Putamen (tissue), 1 donor: ENCODE data around the gene IRX1.

Source experiments
- DNase-seq: peaks from one replicate; pipeline ENCODE4 v3.0.0-alpha.2; 2016; ENCODE audit warnings: low spot score

Gene IRX1

DNA sequence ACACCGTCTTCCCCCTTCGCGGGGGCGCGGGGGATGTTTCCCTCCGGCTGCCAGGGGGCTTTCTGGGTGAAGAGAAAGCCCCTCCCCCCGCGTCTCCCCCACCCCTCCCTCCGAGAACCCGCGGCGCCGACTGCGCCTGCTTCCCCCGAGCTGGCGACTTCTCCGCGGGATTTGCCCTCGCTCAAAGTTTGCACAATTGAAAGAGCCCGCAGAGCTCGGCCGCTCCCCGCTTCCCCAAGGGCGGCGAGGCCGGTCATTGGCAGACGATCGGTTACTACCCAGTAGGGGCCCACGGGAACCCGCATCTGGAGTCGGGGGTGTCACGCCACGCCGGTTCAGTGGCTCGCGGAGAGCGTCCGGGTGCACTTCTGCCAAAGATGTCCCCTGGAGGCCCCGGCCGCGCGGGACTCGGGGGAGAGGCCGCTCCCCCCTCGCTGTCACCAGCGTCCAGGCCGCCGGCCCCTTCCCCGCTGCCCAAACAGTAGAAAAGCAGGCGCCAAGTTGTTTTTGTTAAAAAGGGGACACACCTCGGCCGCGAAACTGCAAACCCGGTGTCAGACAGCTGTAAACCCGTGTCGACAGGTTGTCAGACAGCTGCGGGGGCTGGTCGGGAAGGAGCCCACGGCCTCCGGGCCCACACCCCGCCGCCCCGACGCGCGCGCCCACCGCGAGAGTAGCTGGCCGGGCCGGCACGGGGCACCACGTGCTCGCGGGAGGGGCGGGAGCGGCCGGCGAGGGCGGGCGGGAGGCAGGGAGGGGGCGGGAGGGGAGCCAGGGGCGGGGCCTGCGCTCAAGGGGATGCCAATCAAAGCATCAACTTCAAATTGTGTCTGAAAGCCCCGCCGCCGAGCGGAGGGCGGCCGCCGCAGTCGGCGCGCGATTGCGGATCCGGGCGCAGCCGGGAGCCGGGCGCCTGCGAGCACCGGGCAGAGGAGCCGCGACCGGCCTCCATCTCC, at the start of gene IRX1:
Gene IRX1, plus strand, starts transcription at position 827 of the 956 bp plus-strand sequence. CDS start 274 bp downstream, outside the sequence.
- DNase-seq = no peak

DNA sequence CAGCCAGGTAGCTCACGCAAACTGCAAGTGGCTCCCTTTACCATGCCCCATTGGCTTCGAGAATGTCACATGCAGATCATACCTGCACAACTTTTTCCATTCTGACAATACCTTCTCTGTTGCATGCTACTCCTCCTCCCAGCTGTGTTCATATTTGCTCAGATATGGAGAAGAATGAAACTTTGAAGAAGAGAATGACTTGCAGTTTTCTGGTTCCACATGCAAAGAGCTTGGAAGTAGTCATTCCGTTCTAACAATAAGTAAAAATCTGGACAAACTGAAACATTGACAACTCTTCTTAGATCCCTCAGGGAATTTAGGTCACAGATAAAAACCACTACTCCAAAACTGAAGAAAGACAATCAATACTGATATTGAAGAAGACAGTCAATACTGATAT, 49.6 kb upstream of the IRX1 start:
- no peak for DNase-seq

DNA sequence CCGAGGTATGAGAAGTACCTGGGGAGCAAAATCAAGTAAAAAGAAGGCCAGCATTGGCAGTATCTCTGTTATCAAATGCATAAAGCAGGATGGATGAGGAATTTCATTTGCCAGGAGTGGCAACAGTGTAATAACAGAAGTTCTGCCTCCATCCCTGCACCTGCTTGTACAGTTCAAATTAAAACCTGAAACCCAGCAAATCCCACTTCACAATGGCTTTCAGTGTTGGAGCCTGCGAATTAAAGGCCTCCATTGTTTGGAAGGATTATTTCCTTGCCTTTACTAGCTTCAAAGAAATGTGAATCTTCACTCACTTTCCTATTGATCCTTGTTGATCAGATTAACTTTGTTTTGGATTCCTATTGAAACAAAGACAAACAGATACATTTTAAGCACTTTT, 31.5 kb upstream of the IRX1 start:
- DNase-seq = no peak

DNA sequence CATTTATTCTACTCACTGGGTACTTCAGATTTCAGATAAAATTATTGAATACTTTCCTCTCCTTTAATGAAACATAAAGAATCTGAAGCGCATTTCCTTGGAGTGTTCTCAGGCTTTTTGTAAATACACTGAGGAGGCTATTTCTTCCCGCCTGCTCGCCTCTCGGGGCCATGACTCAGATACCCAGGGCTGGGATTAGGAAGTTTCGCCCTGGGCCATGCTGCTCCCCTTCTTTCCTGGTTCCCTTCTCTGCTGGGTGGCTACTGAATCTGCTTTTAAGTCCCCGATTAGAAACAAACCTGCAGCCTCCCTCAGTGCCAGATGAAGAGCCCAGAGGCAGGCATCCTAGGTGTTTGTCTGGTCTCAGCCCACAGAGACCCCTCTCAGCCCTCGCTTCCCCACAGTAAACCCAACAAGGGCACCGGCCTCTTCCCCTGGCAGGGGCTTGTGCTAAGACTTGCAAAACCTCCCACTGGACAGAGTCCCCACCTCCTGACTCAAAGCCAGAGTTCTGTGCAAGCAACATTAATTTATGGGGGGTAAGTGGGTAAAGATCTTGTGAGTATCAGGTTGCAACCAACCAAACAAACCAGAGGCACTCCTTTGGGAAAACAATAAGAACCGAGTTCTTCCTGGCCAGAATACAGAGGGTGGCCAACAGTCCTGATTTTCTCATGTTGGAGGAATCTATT, 30.7 kb upstream of the IRX1 start:
- DNase-seq = no peak

DNA sequence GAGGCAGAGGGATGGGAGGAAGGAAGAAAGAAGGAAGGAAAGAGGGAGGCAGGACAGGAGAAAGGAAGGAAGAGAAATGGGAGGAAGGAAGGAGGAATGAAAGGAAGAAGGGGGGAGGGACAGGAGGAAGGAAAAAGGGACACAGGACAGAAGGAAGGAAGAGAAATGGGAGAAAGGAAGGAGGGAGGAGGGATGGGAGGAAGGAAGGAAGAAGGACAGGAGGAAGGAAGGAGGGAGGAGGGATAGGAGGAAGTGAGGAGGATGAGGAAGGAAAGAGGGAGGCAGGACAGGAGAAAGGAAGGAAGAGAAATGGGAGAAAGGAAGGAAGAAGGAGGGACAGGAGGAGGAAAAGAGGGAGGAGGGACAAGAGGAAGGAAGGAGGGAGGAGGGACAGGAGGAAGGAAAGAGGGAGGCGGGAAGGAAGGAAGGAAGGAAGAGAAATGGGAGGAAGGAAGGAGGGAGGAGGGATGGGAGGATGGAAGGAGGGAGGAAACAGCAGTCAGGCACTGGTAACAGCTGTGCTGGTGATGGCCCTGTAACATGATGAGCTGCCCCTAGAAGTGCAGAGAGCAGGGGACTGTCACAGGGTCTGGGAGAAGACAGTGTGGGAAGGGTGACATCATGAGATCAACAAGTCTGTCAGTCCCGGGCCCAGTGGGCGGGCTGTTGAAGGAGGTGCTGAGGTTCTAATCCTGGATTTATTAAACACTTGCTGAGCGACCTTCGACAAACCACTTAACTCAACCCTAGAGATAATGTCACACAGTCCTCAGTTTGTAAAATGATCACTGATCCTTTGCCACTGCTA, 10.7 kb upstream of the IRX1 start:
- DNase-seq = no peak

DNA sequence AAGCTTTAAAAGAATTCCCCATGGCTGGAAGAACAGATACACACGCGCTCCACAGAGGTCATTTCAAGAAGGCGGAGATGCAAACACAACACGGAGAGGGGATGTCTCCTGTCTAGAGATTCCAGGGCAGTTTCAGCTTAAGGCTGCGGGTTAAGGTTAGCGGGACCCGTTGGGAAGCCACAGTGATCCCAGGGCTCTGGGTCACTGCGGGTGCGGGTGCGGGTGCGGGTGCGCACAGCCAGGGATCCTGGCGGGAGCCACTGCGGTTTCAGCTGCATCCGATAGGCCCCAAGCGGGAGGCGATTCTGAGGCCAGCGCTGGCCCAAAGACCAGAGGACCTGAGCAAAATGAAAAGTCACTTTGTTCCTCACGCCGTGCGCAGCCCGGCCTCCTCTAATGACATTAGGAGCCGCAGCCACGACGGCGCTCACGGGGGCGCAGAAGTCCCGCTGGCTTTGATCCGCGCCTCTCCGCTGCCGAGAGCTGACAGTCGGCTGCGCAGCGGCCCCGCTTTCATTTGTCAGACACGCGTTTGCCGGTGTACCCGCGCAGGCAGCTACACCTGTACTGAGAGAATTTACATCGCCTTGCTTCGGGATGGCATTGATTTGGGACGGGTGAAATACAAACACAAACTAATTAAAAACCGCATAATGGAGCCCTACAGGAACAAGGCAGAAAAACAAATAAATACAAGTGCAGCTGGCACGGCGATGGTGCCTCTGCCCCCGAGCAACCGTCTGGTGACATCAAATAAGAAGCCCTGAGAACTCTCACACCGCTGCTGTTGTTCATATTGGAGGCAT, 5.3 kb upstream of the IRX1 start:
- no peak for DNase-seq

DNA sequence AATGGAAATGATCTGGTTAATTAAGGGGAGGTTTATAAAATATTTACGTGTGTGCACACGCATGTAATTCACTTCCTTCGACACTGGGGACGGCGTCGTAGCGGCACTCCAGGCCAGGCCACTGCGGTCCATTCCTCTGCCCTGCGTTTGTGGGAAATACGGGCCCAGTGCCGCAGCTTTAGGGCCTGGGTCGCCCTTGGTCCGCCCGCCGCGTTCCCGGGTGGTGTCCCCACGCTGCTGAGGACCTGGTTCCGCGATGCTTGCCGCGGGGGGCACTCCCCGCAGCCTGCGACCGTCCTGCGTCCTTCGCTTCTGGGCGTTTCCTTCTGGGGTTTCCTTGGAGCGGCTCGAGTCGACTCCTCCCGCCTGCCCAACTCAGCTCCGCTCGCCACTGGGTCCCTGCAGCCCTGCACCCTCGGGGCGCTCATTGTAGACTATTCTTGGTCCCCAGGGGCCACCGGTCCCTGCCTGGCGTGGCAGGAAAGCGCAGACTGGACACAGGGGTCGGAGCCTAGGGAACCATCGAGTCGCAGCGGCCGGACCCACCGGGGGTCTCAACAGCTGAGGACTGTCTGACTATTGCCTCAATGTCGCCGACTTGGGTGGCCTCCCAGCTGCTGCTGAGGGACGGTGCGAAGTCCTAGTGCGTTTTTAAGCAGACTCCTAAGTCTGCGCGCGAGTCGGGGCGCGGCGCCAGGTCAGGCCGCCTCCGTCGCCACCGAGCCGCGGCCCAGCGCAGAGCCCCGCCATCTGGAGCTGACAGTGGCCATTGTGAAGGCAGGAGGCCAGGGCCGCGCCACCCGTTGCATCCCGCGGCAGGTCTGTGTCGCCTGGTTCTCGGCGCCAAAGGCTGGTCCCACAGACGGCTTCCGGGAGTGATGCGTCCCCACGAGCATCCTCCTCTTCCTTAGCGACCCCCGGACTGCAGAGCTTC, 4.4 kb upstream of the IRX1 start:
- no peak for DNase-seq

DNA sequence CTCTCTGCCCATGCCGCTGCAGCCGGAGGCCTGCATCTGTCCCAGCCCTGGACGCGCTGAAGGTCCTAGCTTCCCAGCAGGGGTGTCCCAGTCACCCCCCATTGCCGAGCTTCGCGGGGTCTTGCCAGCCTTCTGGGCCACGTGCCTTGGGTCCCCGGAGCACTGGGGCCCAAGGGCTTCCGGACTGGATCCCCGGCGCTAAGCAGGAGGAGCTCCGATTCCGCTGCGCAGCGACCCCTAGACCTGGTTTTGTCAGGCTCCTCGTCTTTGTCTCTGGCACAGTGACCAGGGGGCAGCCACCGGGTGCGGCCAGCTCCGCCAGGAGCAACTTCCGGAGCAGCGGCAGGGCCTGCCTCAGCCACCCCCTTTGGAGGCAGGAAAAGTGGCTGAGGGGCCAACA, 3.3 kb upstream of the IRX1 start:
- no peak for DNase-seq

DNA sequence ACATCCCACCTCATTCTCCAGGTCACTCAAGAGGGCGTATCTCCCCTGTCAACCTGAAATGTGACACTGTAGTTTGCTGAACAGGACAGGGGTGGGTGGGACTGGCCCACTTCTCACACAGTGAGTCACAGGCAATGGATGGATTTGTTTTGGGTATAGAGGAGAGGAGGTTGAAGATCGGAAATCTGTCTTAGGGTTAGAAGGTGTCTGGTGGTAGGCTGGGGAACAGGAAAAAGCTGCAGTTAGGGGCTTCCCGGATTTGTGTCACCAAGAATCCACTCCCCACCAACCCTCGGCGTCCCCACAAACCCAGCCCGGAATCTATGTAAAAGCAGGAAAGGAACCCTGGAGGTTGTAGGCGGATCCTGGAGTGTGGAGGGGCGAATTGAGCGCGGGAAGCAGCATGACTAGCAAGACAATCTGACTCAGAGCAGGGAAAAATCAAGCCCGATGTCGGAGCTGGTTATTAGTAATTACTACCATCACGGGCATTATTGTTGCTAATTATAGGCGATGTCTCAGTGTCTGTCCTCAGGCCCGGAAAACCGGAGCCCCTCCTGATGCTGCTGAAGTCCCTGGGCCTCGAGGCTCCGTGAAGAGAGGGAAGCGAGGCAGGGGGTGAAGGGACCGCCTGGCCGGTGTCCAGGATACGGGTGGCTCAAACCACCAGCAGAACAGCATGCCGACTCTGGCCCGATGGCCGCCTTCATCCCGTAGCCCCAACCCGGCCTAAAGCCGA, 1.7 kb upstream of the IRX1 start:
- no peak for DNase-seq

DNA sequence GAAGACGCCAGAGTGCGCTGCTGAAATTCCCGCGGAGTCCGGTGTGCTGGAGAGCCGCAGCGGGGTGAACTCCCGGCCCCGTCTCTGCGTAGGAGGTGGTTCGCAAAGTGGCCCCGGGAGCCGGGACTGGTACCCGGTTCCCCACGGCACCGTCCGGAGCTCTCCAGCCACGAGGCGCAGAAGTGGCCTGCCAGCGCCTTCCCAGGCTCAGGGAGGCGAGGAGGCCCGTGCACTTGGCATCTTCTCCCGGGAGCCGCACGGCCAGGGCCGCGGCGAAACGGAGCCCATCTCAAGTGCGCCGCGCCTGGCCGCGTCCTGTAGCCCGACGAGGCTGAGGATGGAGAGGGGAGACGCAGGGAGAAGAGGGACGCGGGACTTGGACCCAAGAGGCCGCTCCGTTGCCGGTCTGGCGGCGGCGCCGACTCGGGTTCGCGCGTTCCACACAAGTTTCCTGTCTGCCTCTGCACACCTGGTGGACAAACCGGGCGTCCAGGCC, 1.1 kb upstream of the IRX1 start:
- DNase-seq = no peak

DNA sequence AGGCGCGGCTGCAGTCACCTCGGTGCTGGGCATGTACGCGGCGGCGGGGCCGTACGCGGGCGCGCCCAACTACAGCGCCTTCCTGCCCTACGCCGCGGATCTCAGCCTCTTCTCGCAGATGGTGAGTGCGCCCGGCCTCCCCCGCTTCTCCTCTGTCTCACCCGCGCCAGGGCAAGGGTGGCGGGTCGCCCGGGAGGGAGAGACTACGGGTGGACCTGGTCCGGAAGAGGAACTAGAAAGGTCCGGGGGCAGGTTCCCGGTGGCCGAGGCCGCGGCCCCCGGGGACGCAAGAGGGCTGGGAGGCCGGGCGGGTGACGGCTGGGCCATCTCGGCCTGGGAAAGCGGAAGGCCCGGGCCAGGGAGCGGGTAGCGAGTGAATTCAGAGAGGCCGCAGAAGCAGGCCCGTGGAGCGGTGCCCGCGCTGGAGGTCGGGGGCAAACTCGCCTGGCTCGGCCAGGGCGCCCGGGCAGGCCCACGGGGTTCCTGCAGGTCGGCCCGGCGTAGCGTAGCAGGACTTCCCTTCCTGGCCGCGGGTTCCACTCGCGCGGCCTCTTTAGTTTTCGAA, 711 bp downstream of the IRX1 start:
- no peak for DNase-seq

DNA sequence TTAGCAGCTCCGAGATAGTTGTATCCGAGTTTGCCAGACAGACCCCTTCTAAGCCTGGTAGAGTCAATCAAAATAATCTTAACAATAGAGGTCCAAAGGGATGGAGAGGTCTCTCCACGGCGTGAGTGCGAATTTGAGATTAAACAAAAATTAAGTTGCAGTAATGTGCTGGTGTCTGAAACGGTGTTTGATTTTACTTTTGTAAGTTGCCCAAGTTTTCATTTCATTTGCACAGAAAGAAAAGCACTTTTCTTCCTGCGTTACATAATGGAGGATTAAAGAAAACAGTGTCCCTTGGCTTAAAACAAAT, 1.2 kb downstream of the IRX1 start:
- no peak for DNase-seq

DNA sequence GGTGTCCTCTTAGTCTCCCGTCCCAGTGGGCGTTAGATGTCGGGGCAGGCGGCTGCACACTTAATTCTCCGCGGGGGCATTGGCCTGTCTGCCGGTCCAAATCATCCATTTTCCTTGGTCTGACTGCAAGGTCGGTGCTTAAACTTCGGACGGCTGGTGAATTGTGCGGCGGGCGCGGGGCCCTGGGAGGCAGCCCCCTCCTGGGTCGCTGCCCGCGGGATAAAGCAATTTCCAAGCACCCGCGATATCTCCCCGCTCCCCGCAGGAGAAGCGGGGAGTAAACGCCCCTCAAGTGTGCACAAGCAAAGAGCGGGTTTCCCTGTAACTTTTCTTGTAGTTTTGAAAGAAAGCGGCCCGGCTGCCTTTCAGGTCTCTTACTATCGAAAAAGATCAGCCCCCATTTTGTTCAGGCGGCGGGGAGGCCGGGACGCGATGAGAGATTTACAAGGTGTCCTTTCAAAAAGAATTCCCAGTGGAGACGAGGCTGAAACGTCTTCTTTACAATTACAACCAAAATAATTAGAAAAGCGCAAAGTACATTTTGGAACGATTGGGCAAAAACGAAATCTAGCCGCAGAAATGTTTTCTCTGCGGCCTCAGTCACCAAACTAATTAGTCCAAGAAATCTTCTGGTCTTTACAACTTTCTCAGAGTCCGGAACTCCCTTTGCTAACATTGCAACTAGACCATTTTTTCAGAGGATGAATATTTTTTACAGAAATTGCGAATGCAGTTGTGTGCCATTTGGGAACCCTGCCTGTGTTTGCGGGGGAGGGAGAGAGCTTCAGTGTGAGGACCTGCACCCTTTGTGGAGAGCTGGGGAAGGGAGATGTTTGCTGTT, 1.8 kb downstream of the IRX1 start:
- no peak for DNase-seq

DNA sequence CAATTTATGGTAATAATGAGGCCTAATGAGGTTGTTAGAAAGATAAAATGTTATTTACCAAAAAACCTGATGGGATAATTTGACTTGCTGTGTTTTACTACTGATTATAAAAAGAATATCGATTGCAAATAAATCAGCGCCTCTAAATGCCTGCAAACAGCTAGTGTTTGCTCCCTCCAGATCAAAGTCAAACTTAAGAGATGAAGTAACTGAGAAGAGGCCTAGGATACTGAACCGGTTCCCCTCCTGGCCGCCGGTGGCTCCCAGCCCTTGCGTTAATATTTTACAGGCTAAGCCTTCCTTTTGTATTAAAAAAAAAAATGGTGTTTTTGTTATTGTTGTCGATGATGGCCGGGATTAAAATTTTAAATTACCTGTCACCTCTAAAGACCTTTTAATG, 2.6 kb downstream of the IRX1 start:
- no peak for DNase-seq

DNA sequence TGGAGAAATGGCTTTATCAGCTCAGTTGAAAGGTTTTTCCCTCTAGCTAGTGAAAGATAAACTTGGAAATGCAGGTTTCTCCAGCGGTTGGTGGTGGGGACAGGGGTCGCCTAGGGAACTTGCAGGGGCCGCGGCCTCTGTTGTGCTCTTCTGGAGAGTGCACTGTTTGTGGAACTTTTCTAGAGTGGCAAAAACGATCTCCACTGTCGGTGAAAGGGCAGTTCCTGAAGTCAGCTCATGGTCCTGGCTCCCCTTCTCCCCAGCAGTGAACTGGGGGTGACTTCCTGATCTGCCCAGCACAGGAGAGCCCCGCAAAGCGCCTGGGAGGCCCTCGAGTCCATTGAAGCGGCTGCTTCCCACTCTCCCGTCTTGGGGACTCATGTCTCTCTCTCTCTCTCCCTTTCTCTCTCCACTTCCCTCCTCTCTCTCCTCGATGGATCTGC, 3.2 kb downstream of the IRX1 start:
- DNase-seq = no peak

DNA sequence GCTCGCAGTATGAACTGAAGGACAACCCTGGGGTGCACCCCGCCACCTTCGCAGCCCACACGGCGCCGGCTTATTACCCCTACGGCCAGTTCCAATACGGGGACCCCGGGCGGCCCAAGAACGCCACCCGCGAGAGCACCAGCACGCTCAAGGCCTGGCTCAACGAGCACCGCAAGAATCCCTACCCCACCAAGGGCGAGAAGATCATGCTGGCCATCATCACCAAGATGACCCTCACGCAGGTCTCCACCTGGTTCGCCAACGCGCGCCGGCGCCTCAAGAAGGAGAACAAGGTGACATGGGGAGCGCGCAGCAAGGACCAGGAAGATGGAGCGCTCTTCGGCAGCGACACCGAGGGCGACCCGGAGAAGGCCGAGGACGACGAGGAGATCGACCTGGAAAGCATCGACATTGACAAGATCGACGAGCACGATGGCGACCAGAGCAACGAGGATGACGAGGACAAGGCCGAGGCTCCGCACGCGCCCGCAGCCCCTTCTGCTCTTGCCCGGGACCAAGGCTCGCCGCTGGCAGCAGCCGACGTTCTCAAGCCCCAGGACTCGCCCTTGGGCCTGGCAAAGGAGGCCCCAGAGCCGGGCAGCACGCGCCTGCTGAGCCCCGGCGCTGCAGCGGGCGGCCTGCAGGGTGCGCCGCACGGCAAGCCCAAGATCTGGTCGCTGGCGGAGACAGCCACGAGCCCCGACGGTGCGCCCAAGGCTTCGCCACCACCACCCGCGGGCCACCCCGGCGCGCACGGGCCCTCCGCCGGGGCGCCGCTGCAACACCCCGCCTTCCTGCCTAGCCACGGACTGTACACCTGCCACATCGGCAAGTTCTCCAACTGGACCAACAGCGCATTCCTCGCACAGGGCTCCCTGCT, 3.8 kb downstream of the IRX1 start:
- no peak for DNase-seq
